HG03159 (cell line): ENCODE measurements around the gene INTS7.
A peak's percentile ranks its signal among the peaks of the same experiment; 100 is the strongest.

ENCODE experiments used
- ATAC-seq: cut with Tn5 transposase; IDR thresholded peaks from one replicate; pipeline ENCODE4 v1.9.1; 2021; ENCODE audit warnings: mild to moderate bottlenecking, moderate library complexity; ENCODE audit not compliant: unreplicated experiment

INTS7 gene

GRCh38 chr1:211910113-211910884 is 125.1 kb downstream of the INTS7 start:
- no peak for ATAC-seq

GRCh38 chr1:211909395-211909794 is 126.0 kb downstream of the INTS7 start:
- ATAC-seq: no peak

- no peak for ATAC-seq
Observed at GRCh38 chr1:211908951-211909350, 126.4 kb downstream of the INTS7 start.

GRCh38 chr1:211908453-211908852 is 126.9 kb downstream of the INTS7 start:
- ATAC-seq: peak; percentile 67

- ATAC-seq: no peak
Observed at GRCh38 chr1:211903490-211904245, 131.7 kb downstream of the INTS7 start.

GRCh38 chr1:211902624-211903291 is 132.6 kb downstream of the INTS7 start:
- ATAC-seq: no peak

GRCh38 chr1:211901945-211902344 is 133.4 kb downstream of the INTS7 start:
- ATAC-seq: no peak

GRCh38 chr1:211900441-211900840 is 134.9 kb downstream of the INTS7 start:
- no peak for ATAC-seq

- ATAC-seq: no peak
Observed at GRCh38 chr1:211896958-211897357, 138.4 kb downstream of the INTS7 start.

GRCh38 chr1:211895126-211895759 is 140.1 kb downstream of the INTS7 start:
- no peak for ATAC-seq

GRCh38 chr1:211894312-211894711 is 141.0 kb downstream of the INTS7 start:
- no peak for ATAC-seq

GRCh38 chr1:211893260-211893659 is 142.1 kb downstream of the INTS7 start:
- ATAC-seq: no peak

- no peak for ATAC-seq
Observed at GRCh38 chr1:211892577-211892976, 142.8 kb downstream of the INTS7 start.

GRCh38 chr1:211891708-211892107 is 143.6 kb downstream of the INTS7 start:
- ATAC-seq: no peak
